Measurements from ENCODE around the gene PI4K2B. TPM values are rescaled to one million over a fixed set of nuclear protein-coding genes. Genes with fewer than 3 reads are reported as not detected.
A peak's percentile ranks its signal among the peaks of the same experiment; 100 is the strongest.
"Not testable (repeated sequence)": the region's sequence is repeated elsewhere in the genome, so short reads cannot be mapped to it uniquely, and the experiment has no call there.

PI4K2B gene
- total RNA-seq, 4 donors from 2014 or later = 17.9 to 25.6 (median 18.8) TPM

DNA sequence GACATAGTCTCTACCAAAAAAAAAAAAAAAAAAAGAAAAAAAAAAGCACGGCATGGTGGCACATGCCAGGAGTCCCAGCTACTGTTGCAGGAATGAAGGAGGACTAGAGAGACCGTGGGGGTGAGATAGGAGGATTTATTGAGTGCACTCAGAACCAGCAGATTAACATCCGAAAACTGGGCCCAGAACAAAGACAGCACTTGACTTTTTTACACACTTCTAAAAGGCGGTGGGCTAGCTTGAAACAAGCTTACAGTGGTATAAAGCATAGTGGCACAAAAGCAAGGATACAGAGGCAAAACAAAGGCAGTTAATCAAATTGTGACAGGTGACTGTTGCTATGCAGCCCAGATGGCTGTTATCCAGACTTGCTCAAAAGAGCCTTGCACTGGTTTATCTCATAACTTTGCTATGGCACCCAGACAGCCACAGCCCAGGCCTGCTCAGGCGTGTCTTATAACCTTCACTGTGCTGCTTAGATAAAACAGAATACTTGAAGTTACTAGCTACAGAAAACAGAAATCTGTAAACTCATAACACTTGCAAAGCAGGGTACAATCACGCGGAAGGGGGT, 9.9 kb upstream of the PI4K2B start:
- no peak overlapping the region for H3K4me3 ChIP-seq (ENCODE audit: low read depth, poor library complexity, severe bottlenecking)
- DNase-seq (ENCODE audit: low spot score in 2 of 2) = no peak
- TF ChIP-seq, protein P1, sequence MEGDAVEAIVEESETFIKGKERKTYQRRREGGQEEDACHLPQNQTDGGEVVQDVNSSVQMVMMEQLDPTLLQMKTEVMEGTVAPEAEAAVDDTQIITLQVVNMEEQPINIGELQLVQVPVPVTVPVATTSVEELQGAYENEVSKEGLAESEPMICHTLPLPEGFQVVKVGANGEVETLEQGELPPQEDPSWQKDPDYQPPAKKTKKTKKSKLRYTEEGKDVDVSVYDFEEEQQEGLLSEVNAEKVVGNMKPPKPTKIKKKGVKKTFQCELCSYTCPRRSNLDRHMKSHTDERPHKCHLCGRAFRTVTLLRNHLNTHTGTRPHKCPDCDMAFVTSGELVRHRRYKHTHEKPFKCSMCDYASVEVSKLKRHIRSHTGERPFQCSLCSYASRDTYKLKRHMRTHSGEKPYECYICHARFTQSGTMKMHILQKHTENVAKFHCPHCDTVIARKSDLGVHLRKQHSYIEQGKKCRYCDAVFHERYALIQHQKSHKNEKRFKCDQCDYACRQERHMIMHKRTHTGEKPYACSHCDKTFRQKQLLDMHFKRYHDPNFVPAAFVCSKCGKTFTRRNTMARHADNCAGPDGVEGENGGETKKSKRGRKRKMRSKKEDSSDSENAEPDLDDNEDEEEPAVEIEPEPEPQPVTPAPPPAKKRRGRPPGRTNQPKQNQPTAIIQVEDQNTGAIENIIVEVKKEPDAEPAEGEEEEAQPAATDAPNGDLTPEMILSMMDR (IDR thresholded peaks at IDR 0.05) = no peak
- TF ChIP-seq POLR2A (IDR thresholded peaks at IDR 0.05) = no peak
- 77 to 85% methylated on average over 7 of the region's 7 CpGs for WGBS, 2 donors
- intact Hi-C loops (cut with DNase I; ENCODE audit: low total_unique reads) = no loop called here

DNA sequence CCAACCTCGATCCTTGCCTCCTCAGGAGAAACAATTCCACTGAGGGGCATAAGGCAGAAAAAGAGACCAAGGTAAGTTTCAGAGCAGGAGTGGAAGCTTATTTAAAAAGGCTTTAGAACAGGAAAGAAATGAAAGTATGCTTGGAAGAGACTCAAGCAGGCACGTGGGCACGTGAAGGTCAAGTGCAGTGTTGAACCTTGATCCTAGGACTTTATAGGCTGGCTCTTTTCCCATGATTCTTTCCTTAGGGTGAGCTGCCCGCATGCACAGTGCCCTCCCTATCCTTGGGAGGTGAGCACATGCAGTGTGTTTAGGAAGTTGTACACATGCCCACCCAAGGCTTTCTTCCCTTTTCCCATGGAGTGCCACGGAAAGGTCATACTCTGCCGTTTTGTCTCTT, 4.0 kb upstream of the PI4K2B start:
- intact Hi-C loops (cut with DNase I; ENCODE audit: low total_unique reads) = loop anchor here (10.0 kb wide), 1 partner anchor 75 kb away; no protein-coding TSS in a partner anchor
- no peak for DNase-seq (ENCODE audit: low spot score in 2 of 2)
- H3K4me3 ChIP-seq (ENCODE audit: low read depth, poor library complexity, severe bottlenecking) = no peak overlapping the region
- WGBS, 2 donors = 86 to 92% methylated on average over 6 of the region's 6 CpGs
- TF ChIP-seq POLR2A (IDR thresholded peaks at IDR 0.05) = no peak
- TF ChIP-seq, protein P1 (IDR thresholded peaks at IDR 0.05) = no peak

DNA sequence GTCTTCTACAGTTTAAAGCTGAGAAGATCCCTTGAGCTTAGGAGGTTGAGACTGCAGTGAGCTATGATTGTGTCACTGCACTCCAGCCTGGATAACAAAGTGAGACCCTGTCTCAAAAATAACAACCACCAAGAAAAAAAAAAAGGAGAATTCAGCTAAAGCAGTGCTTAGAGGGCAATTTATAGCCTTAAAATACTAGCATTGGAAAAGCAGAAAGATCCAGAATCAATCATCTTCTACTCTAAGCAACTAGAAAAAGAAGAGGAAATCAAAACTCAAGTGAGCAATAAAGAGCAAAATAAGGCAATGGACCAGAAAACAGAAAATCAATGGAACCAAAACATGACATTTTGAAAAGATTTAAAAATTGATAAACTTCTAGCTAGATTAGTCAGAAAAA, 639 bp upstream of the PI4K2B start:
- intact Hi-C loops (cut with DNase I; ENCODE audit: low total_unique reads) = loop anchor here (10.0 kb wide), 1 partner anchor 72 kb away; no protein-coding TSS in a partner anchor
- no peak for TF ChIP-seq POLR2A (IDR thresholded peaks at IDR 0.05)
- TF ChIP-seq, protein P1 (IDR thresholded peaks at IDR 0.05) = no peak
- no peak overlapping the region for H3K4me3 ChIP-seq (ENCODE audit: low read depth, poor library complexity, severe bottlenecking)
- no peak for DNase-seq (ENCODE audit: low spot score in 2 of 2)

DNA sequence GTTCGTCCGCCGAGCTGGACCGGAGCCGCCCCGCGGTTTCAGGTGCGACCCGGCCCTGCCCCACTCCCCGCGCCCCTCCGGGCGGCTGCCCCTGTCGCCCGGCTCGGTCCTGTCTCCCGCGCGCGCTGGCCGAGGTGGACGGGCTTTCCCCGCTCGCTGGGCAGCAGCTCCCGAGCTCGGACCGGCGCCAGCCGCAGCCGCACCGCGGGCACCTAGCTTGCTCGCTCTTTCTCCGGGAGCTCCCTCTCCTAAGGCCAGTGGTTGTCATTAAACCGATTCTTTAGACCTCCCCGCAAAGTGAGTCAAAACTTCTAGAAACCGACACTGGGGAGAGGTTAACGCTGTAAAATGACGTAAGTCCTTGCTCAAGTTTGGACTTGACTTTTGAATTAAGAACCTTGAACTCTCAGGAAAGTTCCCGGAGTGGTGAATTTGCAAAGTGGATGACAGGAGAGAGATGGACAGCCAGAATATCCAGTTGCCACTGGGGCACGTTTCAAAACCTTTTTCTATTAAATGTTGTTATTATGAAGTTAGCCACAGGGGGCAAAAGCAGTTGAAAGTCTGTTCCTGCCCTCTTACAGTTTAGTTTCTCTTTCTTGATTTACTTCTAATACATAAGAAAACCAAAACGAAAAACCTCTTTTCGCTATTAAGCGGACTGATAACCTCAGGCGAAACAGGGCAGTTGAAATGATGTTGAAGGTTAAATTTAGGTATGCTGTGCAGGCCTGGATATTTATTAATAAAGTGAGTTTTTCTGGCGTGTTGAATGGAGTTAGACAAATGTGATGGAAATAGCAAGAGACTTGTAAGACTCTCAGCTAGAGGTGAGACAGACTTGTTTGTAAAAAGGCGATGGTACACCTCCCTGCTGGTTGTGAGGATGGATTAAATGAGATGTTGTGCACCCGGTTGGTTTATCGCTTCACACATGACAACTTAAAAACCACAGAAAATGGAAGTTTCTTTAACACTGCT, 847 bp downstream of the PI4K2B start:
- DNase-seq (ENCODE audit: low spot score in 2 of 2) = peak; percentile 23 to 90
- TF ChIP-seq POLR2A (IDR thresholded peaks at IDR 0.05) = no peak
- TF ChIP-seq, protein P1 (IDR thresholded peaks at IDR 0.05) = no peak
- WGBS, 2 donors = 3 to 7% methylated on average over 15 to 43 of the region's 49 CpGs
- H3K4me3 ChIP-seq (ENCODE audit: low read depth, poor library complexity, severe bottlenecking) = peak overlapping the region; percentile 87
- intact Hi-C loops (cut with DNase I; ENCODE audit: low total_unique reads) = loop anchor here (10.0 kb wide), 1 partner anchor 70 kb away; no protein-coding TSS in a partner anchor

DNA sequence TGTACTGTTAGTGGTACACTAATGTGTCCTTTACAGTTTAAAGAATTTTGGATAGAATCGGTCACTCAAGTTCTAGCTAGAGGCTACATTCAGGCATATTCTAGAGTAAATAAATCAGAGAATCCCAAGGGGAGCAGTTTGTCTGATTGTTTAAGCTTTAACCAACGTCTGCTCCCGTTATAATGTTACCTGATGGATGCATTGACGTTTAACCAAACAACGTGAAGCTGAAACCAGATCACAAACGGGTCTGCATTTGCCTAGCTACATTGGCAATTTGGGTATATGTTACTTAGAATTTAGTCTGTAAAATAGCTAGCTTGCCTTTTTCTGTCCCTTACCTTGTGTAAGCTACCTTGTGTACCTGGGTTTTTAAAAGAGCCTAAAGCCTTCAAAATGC, 1.6 kb downstream of the PI4K2B start:
- no peak for DNase-seq (ENCODE audit: low spot score in 2 of 2)
- intact Hi-C loops (cut with DNase I; ENCODE audit: low total_unique reads) = loop anchor here (10.0 kb wide), 1 partner anchor 69 kb away; no protein-coding TSS in a partner anchor
- H3K4me3 ChIP-seq (ENCODE audit: low read depth, poor library complexity, severe bottlenecking) = no peak overlapping the region
- TF ChIP-seq, protein P1 (IDR thresholded peaks at IDR 0.05) = no peak
- no peak for TF ChIP-seq POLR2A (IDR thresholded peaks at IDR 0.05)
- WGBS, 2 donors = 35 to 44% methylated on average over 6 of the region's 6 CpGs

DNA sequence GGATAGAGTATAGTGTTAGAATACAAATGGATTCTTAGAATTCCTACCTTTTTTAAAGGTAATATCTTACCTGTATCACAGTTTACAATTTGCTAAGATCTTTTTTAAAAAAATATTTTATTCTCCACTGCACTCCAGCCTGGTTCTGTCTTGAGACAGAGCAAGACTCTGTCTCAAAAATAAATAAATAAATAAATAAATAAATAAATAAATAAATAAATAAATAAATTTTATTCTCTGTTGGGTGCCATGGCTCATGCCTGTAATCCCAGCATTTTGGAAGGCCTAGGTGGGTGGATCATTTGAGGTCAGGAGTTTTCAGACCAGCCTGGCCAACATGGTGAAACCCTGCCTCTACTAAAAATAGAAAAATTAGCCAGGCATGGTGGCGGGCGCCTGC, 2.2 kb downstream of the PI4K2B start:
- WGBS, 2 donors = 98 to 100% methylated on average over 2 of the region's 2 CpGs
- intact Hi-C loops (cut with DNase I; ENCODE audit: low total_unique reads) = loop anchor here (10.0 kb wide), 1 partner anchor 69 kb away; no protein-coding TSS in a partner anchor
- not testable (repeated sequence) for DNase-seq (ENCODE audit: low spot score in 2 of 2); H3K4me3 ChIP-seq (ENCODE audit: low read depth, poor library complexity, severe bottlenecking)
